Activated CD4-positive, alpha-beta T cell treated with anti-CD3 and anti-CD28 coated beads for 36 hours (primary cell): ENCODE results near the gene GFOD1. TPM values are rescaled to one million over a fixed set of nuclear protein-coding genes. Genes with fewer than 3 reads are reported as not detected.
"Not testable (repeated sequence)": the region's sequence is repeated elsewhere in the genome, so short reads cannot be mapped to it uniquely, and the experiment has no call there.

Experiments used
- ATAC-seq: fragments of 200-7000 bp; cut with Tn5 transposase; one replicate; pipeline ENCODE4 v1.10.0; 2021; ENCODE audit warnings: mild to moderate bottlenecking, moderate library complexity
- CTCF ChIA-PET: fragments of 350-600 bp; sonication (Branson Sonifier 250); formaldehyde crosslinking; loops from one replicate; lab custom pipeline; 2021; ENCODE audit warnings: antibody characterized with exemption; lab: Charles Lee
- POLR2A ChIA-PET: fragments of 350-600 bp; sonication (Branson Sonifier 250); formaldehyde crosslinking; loops from one replicate; lab custom pipeline; 2021; ENCODE audit warnings: antibody characterized with exemption, inconsistent platforms; lab: Charles Lee
- DNase-seq: peaks from one replicate; pipeline ENCODE4 v3.0.0-alpha.2; 2020
- H3K27ac Mint-ChIP-seq: one replicate; pipeline ENCODE4 v1.8.0; 2021; ENCODE audit warnings: mixed read lengths
- H3K27me3 Mint-ChIP-seq: one replicate; pipeline ENCODE4 v1.8.0; 2021; ENCODE audit warnings: mixed read lengths
- H3K36me3 Mint-ChIP-seq: one replicate; pipeline ENCODE4 v1.8.0; 2021; ENCODE audit warnings: low read depth, mixed read lengths
- H3K4me1 Mint-ChIP-seq: one replicate; pipeline ENCODE4 v1.8.0; 2021; ENCODE audit warnings: mixed read lengths
- H3K4me3 Mint-ChIP-seq: one replicate; pipeline ENCODE4 v1.8.0; 2021; ENCODE audit warnings: mild to moderate bottlenecking, moderate library complexity, mixed read lengths
- H3K9me3 Mint-ChIP-seq: one replicate; pipeline ENCODE4 v1.8.0; 2021; ENCODE audit warnings: low read depth, mixed read lengths
- intact Hi-C, 2 experiments: fragments of 100-400 bp; cut with DNase I in 1 of 2; cut with micrococcal nuclease in 1 of 2; formaldehyde crosslinking; loops; one replicate each; pipeline versions ENCODE4 v1.14.2 to v1.15.1; 2022 to 2024; cut with DNase I, micrococcal nuclease
- total RNA-seq, 2 experiments: library from RNA; stranded (reverse); gene quantifications; one replicate each; pipeline ENCODE4 v1.2.3, GENCODE V29; 2021

The GFOD1 gene
- total RNA-seq, 2 experiments from 2014 or later, result 4.2 to 5.8 TPM

GRCh38 chr6:13524801-13525508, 37.6 kb upstream of the GFOD1 start:
- intact Hi-C loops, result no loop called here
- ChIA-PET POLR2A (no interaction called here), CTCF (interaction anchor here (1.4 kb wide), 1 partner anchor 90 kb away, joined by 3 read pairs; the partner anchor contains the start of gene NOL7)
- Mint-ChIP-seq H3K27ac (no peak overlapping the region), H3K4me1 (peaks cover 15% of the 10 kb centered on the region), H3K4me3 (no peak overlapping the region), H3K9me3 (no peaks in the 10 kb centered on the region), H3K27me3 (no peaks in the 10 kb centered on the region), H3K36me3 (no peaks in the 10 kb centered on the region)
- DNase-seq (no peak), ATAC-seq (no peak)

- Mint-ChIP-seq H3K27me3 (no peaks in the 10 kb centered on the region), H3K36me3 (no peaks in the 10 kb centered on the region), H3K9me3 (no peaks in the 10 kb centered on the region), H3K27ac (no peak overlapping the region), H3K4me1 (peaks cover 15% of the 10 kb centered on the region), H3K4me3 (no peak overlapping the region)
- DNase-seq, result no peak
- ATAC-seq, result no peak
- intact Hi-C loops, result no loop called here
- CTCF ChIA-PET, result interaction anchor here (0.6 kb wide), 1 partner anchor 126 kb away, joined by 3 read pairs; no protein-coding TSS in a partner anchor
- POLR2A ChIA-PET, result no interaction called here
Measured at GRCh38 chr6:13523826-13524622, 36.6 kb upstream of the GFOD1 start.

- peaks cover 15% of the 10 kb centered on the region for H3K4me1 Mint-ChIP-seq
- intact Hi-C loops, result no loop called here
- CTCF ChIA-PET, result no interaction called here
- no peak for DNase-seq
- no peaks in the 10 kb centered on the region for H3K9me3 Mint-ChIP-seq
- H3K27me3 Mint-ChIP-seq, result no peaks in the 10 kb centered on the region
- POLR2A ChIA-PET, result interaction anchor here (0.7 kb wide), 1 partner anchor 18 kb away, joined by 4 read pairs; no protein-coding TSS in a partner anchor
- H3K4me3 Mint-ChIP-seq, result no peak overlapping the region
- H3K27ac Mint-ChIP-seq, result no peak overlapping the region
- H3K36me3 Mint-ChIP-seq, result no peaks in the 10 kb centered on the region
- no peak for ATAC-seq
Measured at GRCh38 chr6:13522656-13523055, 35.3 kb upstream of the GFOD1 start.

GRCh38 chr6:13519839-13520238, 32.4 kb upstream of the GFOD1 start:
- ChIA-PET POLR2A (no interaction called here), CTCF (no interaction called here)
- ATAC-seq (no peak), DNase-seq (no peak)
- H3K4me1 Mint-ChIP-seq, result no peaks in the 10 kb centered on the region
- no peaks in the 10 kb centered on the region for H3K36me3 Mint-ChIP-seq
- H3K9me3 Mint-ChIP-seq, result no peaks in the 10 kb centered on the region
- H3K4me3 Mint-ChIP-seq, result no peak overlapping the region
- intact Hi-C loops, result no loop called here
- H3K27ac Mint-ChIP-seq, result no peak overlapping the region
- H3K27me3 Mint-ChIP-seq, result no peaks in the 10 kb centered on the region

GRCh38 chr6:13517116-13517515, 29.7 kb upstream of the GFOD1 start:
- no peak overlapping the region for H3K4me3 Mint-ChIP-seq
- H3K9me3 Mint-ChIP-seq, result no peaks in the 10 kb centered on the region
- H3K4me1 Mint-ChIP-seq, result no peaks in the 10 kb centered on the region
- no peak for ATAC-seq
- no peaks in the 10 kb centered on the region for H3K36me3 Mint-ChIP-seq
- CTCF ChIA-PET, result interaction anchor here (0.8 kb wide), 1 partner anchor 8 kb away, joined by 3 read pairs; no protein-coding TSS in a partner anchor
- POLR2A ChIA-PET, result no interaction called here
- intact Hi-C loops, result no loop called here
- H3K27ac Mint-ChIP-seq, result no peak overlapping the region
- DNase-seq, result no peak
- H3K27me3 Mint-ChIP-seq, result no peaks in the 10 kb centered on the region

- ChIA-PET POLR2A (no interaction called here), CTCF (interaction anchor here (0.5 to 0.6 kb wide), 2 partner anchors 101 to 298 kb away, joined by 3 to 4 read pairs; no protein-coding TSS in a partner anchor)
- H3K4me1 Mint-ChIP-seq, result no peaks in the 10 kb centered on the region
- no peaks in the 10 kb centered on the region for H3K36me3 Mint-ChIP-seq
- no peak for ATAC-seq
- H3K9me3 Mint-ChIP-seq, result no peaks in the 10 kb centered on the region
- no peaks in the 10 kb centered on the region for H3K27me3 Mint-ChIP-seq
- no peak for DNase-seq
- H3K27ac Mint-ChIP-seq, result no peak overlapping the region
- no peak overlapping the region for H3K4me3 Mint-ChIP-seq
- intact Hi-C loops, result no loop called here
Measured at GRCh38 chr6:13515912-13516311, 28.5 kb upstream of the GFOD1 start.

- no peaks in the 10 kb centered on the region for H3K4me1 Mint-ChIP-seq
- POLR2A ChIA-PET, result interaction anchor here (0.6 kb wide), 1 partner anchor 751 kb away, joined by 3 read pairs; no protein-coding TSS in a partner anchor
- intact Hi-C loops, result no loop called here
- DNase-seq (no peak), ATAC-seq (peak; percentile 26)
- H3K9me3 Mint-ChIP-seq, result no peaks in the 10 kb centered on the region
- no peak overlapping the region for H3K4me3 Mint-ChIP-seq
- no peak overlapping the region for H3K27ac Mint-ChIP-seq
- H3K27me3 Mint-ChIP-seq, result no peaks in the 10 kb centered on the region
- H3K36me3 Mint-ChIP-seq, result no peaks in the 10 kb centered on the region
- CTCF ChIA-PET, result interaction anchor here (0.7 kb wide), 1 partner anchor 135 kb away, joined by 3 read pairs; no protein-coding TSS in a partner anchor
Measured at GRCh38 chr6:13513626-13514502, 26.5 kb upstream of the GFOD1 start.

- ATAC-seq, result no peak
- ChIA-PET CTCF (interaction anchor here (0.7 kb wide), 1 partner anchor 134 kb away, joined by 3 read pairs; no protein-coding TSS in a partner anchor), POLR2A (no interaction called here)
- intact Hi-C loops, result no loop called here
- Mint-ChIP-seq H3K4me3 (no peak overlapping the region), H3K36me3 (no peaks in the 10 kb centered on the region), H3K27ac (no peak overlapping the region), H3K4me1 (no peaks in the 10 kb centered on the region), H3K9me3 (no peaks in the 10 kb centered on the region), H3K27me3 (no peaks in the 10 kb centered on the region)
- DNase-seq, result no peak
Measured at GRCh38 chr6:13512900-13513299, 25.5 kb upstream of the GFOD1 start.

- H3K27ac Mint-ChIP-seq, result no peak overlapping the region
- POLR2A ChIA-PET, result no interaction called here
- intact Hi-C loops, result no loop called here
- no peaks in the 10 kb centered on the region for H3K9me3 Mint-ChIP-seq
- H3K4me3 Mint-ChIP-seq, result no peak overlapping the region
- ATAC-seq (no peak), DNase-seq (no peak)
- H3K4me1 Mint-ChIP-seq, result no peaks in the 10 kb centered on the region
- H3K27me3 Mint-ChIP-seq, result no peaks in the 10 kb centered on the region
- CTCF ChIA-PET, result no interaction called here
- no peaks in the 10 kb centered on the region for H3K36me3 Mint-ChIP-seq
Measured at GRCh38 chr6:13511913-13512717, 24.7 kb upstream of the GFOD1 start.

GRCh38 chr6:13511141-13511571, 23.8 kb upstream of the GFOD1 start:
- H3K9me3 Mint-ChIP-seq, H3K36me3 Mint-ChIP-seq, H3K4me3 Mint-ChIP-seq, DNase-seq, H3K27ac Mint-ChIP-seq, H3K27me3 Mint-ChIP-seq, ATAC-seq, intact Hi-C loops, H3K4me1 Mint-ChIP-seq: not testable (repeated sequence)
- ChIA-PET CTCF (interaction anchor here (0.6 kb wide), 1 partner anchor 189 kb away, joined by 4 read pairs; no protein-coding TSS in a partner anchor), POLR2A (interaction anchor here (0.6 kb wide), 2 partner anchors 32 to 301 kb away, joined by 3 to 4 read pairs; no protein-coding TSS in a partner anchor)
